HG02763 (cell line): ENCODE data around the gene INSL3.
"Not testable (repeated sequence)": the region's sequence is repeated elsewhere in the genome, so short reads cannot be mapped to it uniquely, and the experiment has no call there.

Experiments
- ATAC-seq: cut with Tn5 transposase; IDR thresholded peaks from one replicate; pipeline ENCODE4 v1.9.1; 2021; ENCODE audit warnings: mild to moderate bottlenecking, moderate library complexity; ENCODE audit not compliant: unreplicated experiment

INSL3 gene

DNA sequence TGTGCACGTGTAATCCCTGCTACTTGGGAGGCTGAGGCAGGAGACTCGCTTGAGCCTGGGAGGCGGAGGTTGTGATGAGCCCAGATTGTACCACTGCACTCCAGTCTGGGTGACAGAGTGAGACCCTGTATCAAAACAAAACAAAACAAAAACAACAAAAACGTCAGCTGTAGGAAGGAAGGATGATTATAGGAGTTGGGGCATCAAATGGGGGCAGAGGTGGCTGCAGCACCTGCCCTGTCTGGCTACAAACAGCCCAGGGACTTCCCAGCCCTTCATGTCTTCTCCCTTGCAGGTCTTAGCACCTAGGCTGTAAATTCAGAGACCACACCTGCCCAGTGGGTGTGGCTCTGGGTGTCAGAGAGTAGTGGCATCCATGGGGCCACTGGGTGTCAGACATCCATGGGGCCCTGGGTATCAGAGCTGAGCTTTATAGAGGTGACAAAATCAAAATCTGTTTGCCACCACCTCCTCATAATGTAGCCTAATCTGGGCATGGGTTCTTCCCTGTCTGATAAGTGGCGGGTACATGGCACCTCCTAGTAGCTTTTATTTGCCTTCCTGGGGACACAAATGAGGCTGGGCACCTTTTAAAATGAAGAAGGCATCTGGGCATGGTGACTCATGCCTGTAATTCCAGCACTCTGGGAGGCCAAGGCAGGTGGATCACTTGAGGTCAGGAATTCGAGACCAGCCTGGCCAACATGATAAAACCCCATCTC, 31.1 kb downstream of the INSL3 start:
- ATAC-seq = no peak

DNA sequence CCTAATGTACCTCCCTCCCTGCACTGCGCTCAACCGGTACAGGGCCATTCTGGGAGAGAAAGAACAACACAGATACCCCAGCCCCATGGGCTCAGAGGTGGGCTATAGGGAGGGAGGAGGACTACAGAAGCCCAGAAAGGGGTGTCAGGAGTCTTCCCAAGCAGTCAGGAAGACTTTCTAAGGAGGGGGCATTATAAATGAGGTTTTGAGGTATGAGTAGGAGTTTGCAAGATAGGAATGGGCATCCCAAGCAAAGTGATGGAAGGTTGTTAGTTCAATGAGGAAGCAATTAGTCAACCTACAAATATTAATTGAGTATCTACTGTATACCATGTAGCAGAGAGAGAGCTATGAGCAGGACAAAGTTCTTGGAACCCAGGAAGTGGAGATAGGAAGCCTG, 32.7 kb downstream of the INSL3 start:
- no peak for ATAC-seq

DNA sequence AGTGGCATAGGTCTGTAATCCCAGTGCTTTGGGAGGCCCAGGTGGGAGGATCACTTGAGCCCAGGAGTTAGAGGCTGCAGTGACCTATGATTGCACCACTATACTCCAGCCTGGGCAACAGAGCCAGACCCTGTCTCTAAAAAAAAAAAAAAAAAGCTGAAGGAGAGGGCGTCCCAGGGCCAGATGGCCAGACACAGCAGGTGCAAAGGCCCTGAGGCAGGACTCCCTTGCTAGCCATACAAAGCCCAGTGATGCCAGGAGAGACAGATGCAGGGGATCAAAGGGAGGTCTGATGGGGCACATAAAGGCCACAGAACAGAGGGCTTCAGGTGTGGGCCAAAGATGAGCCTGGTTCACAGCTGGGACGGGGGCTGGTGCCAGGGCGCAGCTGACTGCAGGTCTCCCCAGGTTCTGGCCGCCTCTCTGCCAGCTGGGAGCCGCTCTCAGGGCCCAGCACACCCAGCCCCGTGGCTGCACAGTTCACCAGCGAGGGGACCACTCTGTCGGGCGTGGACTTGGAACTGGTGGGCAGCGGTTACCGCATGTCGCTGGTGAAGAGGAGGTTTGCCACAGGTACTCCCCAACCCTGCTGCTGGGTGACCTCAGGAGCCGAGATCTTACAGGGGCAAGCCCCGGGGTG, 33.9 kb downstream of the INSL3 start:
- no peak for ATAC-seq

DNA sequence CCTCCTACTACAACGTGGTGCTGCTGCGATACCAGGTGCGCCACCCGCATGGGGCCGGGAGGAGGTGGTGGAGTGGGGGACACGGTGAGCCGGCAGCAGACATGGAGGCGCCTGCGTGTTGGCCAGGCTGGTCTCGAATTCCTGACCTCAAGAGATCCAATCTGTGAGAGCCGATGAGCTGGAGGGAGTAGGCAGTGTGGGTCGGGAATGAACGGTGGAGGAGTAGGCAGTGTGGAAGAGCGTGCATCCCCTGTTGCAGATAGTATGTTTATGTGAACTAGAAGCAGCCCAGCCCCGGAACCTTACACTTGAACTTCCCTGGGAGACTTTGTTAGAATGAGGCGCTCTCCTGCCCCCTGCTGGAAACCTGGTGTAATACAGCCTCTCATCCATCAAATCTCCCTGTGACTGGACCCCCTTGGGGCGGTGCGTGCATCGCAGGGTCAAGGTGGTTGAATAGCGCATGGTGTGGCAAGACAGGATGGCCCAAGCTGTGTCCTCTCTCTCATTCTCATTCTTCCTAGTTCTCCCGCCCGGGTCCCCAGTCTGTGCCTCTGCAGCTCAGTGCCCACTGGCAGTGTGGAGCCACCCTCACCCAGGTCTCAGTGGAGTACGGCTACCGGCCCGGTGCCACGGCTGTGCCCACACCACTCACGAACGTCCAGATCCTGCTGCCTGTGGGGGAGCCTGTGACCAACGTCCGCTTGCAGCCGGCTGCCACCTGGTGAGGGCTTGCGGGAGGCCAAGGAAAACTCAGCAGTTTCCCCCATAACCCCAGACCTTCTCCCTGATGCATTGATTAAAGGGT, 36.9 kb downstream of the INSL3 start:
- ATAC-seq = no peak

DNA sequence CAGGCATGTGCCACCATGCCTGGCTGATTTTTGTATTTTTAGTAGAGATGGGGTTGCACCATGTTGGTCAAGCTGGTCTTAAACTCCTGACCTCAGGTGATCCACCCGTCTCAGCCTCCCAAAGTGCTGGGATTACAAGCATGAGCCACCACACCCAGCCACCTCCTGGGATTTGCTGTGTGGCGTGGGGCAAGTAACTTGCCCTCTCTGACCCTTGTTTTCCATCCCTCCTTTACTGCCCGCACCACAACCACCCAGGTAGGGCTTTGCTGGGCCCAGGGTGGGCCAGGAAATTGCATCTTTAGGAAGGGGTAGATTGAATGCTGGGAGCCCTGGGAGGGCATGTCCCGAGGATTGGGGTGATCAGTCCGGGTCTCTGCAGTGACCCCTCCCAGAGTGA, 37.6 kb downstream of the INSL3 start:
- ATAC-seq = not testable (repeated sequence)

DNA sequence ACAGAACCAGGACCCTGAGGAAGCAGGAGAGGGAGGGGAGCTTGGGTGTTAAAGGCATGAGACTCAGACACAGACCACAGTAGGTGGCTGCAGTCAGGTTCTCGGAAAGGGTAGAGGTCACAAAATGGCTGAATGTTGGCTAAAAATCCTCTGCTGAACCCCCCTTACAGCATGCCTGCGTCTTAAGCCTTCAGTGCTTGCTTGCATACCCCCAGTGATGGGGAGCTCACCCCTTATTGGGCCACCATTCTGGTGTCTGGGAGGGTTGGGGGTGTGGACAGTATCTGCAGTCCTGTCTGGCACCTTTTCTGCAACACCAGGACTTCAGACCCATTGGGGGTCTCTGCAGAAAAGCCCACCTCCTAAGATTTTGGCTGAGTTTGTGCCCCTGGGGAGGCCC, 40.5 kb downstream of the INSL3 start:
- ATAC-seq = no peak

DNA sequence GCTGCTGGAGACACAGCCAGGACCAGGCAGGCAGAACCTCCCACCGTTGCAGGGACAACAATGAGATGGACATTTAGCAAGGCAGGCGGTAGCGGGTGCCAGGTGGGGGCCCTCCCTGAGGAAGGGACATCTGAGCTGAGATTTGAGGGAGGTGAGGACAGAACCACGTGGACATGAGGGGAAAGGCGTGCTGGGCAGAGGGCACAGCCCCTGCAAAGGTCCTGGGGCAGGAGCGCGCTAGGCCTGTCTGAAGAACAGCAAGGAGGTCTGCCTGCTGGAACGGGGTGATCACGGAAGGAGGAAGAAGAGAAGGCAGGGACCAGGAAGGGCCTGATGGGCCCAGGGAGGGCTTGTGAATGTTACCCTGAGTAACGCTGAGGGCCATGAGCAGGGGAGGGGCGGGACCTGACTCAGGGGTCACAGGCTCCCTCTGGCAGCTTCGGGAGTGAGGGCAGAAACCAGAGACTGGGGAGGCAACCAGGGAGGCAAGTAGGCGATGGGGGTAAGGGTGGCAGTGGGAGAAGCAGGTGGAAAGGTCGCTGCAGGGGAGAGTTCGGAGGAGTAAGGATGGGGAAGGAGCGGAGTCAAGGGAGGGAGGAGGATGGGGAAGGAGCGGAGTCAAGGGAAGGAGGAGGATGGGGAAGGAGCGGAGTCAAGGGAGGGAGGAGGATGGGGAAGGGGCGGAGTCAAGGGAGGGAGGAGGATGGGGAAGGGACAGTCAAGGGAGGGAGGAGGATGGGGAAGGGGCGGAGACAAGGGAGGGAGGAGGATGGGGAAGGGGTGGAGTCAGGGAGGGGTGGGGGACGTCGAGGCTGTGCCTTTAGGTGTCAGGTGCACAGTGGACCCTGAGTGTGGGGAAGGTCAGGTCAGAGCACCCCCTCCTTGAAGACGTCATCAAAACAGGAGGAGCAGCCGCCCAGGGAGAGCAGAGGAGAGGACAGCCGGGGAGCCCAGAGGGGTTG, 42.1 kb downstream of the INSL3 start:
- no peak for ATAC-seq

DNA sequence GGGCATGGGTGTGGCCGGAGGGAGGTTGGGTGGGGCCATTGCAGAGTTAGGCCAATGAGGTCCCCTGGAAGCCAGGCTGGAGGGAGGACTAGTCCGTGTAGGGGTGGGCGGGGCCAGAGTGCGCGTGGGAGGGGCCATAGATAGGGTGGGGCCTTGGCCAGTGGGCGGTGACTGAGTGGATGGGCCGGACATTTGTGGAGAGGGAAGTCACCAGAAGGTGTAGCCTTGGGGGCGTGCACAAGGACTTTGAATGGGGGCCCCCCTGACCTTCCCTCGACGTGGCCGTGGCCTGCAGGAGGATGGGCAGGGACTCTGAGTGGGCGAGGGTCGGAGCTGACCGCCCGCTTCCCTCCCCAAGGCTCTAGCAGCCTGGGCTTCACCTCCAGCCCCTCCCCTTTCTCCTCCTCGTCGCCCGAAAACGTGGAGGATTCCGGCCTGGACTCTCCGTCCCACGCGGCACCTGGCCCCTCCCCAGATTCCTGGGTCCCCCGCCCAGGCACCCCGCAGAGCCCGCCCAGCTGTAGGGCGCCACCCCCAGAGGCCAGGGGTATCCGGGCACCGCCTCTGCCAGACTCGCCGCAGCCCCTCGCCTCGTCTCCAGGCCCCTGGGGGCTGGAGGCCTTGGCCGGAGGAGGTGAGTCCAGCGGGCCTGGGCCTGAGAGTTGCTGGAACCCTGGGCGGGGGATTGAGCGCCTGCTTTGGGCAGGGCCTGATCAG, 42.9 kb downstream of the INSL3 start:
- no peak for ATAC-seq

DNA sequence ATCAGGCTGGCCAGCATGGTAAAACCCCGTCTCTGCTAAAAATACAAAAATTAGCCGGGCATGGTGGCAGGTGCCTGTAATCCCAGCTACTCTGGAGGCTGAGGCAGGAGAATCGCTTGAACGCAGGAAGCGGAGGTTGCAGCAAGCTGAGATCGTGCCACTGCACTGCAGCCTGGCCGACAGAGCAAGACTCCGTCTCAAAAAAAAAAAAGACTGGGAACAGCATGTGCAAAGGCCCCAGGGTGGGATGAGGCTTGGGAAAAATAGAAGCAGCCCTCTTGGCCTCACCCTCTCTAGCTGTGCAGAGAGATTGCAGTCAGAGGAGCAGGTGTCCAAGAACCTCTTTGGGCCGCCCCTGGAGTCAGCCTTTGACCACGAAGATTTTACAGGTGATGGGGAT, 43.5 kb downstream of the INSL3 start:
- not testable (repeated sequence) for ATAC-seq

DNA sequence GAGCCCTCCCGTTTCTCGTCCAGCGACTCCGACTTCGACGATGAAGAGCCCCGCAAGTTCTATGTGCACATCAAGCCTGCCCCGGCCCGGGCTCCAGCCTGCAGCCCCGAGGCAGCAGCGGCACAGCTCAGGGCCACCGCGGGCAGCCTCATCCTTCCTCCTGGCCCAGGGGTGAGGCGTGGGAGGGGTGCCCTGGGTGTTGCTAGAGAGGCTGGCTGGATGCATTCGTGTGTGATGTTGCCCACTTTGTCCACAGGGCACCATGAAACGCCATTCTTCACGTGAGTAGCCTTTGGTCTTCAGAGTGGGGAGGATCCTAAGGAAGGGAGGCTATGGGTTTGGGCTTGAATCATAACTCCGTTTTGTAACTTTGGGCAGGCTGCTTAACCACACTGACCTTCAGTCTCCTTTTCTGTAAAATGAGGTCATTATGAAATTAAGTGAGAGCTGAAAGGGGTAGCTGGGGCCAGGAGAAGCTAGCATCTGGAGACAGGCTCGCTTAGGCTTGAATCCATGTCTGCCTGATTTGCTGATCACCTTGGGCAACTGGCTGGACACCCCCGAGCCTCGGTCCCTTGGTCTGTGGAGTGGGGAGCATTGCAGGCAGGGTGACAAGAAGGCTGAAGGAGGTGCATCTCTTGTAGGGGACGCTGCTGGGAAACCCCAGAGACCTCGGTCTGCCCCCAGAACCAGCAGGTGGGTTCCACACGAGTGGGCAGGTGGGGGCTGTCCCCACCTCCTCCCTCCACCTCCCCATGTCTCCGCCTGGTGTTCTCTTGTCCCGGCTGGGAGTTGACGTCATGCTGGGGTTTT, 45.1 kb downstream of the INSL3 start:
- peak; percentile 80 for ATAC-seq

DNA sequence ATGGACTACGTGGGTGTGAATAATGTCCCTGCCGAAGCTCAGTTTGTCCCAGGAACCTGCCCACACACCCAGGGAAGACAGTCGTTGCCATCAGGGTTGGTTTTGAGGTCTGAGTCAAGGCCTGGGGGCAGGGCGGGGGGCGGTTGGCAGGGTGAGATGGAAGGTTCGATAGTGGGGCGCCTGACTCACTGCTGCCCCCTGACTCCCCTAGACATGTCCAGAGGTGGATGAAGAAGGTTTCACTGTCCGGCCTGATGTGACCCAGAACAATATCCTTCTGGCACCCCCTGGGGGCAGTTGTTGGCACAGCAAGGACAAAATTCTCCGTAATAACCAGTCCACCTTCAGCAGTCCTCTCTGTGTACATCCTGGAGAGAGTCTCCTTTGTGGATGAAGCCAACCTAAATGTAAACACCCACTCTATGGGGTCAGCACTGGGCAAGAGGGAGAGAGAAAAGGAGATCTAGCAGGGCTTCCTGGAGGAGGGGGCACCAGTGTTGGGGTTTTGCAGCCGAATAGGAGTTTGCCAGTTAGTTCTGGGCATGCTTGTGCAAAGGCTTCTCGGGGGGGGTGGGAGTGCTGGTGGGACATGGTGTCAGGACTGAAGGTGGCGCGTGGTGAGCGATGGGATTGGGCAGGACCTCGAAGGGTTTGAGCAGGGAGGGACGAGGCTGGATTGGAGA, 45.9 kb downstream of the INSL3 start:
- no peak for ATAC-seq

DNA sequence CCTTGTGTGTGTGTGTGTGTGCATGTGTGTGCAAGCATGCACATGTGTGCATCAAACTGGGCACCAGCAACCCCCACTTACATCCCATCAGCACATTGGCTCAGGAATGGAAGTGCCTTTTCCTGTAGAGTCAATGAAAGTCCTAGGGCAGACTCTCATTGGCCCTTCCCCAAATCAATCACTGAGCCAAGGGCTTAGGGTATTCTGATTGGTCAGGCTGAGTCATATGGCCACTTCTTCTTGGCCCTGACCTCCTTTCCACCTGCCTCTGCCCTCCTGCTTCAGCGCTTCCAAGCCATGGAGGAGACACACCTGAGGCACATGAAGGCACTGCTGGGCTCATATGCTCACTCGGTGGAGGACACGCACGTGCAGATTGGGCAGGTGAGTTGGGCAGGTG, 49.1 kb downstream of the INSL3 start:
- ATAC-seq = no peak

DNA sequence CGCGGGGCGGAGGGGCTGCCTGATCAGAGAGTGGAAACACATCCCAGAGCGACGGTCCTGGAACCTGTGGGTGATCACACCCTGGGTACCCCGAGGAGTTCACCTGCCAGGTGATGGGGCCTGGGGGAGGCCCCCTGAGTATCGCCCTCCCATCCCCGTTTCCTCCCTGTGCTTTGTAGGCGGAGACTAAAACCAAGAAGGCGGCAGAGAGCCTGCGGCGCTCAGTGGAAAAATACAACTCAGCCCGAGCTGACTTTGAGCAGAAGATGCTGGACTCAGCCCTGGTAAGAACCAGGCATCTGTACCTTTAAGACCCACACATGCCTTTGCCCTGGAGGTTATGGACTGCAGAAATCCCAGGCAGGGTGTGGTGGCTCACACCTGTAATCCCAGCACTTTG, 50.7 kb downstream of the INSL3 start:
- no peak for ATAC-seq

DNA sequence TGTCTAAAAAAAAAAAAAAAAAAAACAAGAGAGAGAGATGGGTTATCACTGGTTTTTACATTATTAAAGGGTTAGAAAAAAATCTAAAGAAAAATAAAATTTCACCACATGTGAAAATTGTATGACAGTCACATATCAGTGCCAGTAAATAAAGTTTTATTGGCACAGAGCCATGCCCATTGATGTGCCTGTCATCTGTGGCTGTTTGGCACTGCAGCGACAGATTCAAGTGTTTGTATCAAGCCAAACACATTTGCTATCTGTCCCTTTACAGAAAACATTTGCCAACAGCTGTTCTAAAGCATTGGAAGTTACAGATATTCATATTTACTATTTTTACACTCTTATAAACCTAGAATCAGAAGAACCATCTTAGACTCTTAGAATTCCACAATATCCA, 53.8 kb downstream of the INSL3 start:
- ATAC-seq = no peak

DNA sequence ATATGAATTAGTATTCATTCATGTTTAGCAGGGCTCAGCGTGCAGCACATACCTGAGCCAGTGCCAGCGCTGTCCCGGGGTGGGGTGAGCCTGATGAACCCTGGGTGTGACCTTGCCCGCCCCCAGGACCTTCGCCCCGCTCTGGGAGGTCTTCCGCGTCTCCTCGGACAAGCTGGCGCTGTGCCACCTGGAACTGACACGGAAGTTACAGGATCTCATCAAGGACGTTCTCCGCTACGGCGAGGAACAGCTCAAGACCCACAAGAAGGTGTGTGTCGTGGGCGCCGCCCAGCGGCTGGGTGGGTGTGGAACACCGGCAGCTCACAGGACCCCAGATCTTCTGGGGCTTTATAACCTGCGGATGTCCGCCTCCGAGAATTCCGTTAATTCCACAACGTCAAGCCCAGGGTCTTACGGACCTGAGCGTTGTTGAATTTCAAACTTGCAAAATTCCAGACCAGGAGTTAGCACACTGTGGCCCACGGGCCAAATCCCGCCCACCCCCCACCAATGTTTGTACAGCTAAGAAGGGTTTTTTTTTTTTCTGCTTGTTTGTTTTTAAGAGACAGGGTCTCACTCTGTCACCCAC, 54.7 kb downstream of the INSL3 start:
- no peak for ATAC-seq
